Transverse colon (tissue), 4 donors: ENCODE measurements around the gene CUL1. TPM values are rescaled to one million over a fixed set of nuclear protein-coding genes. Genes with fewer than 3 reads are reported as not detected.

Experiments used
- DNase-seq: peaks from one replicate; pipeline ENCODE4 v3.0.0-alpha.2; 2019
- H3K27ac ChIP-seq, 4 donors: fragments of 200-600 bp; sonication (generic); 2 replicates each; pipeline ENCODE4 v1.5.1; 2016 to 2018; ENCODE audit warnings: inconsistent platforms in 4 of 4
- H3K27me3 ChIP-seq: fragments of 200-600 bp; sonication (generic); 2 replicates; pipeline ENCODE4 v1.5.1; 2017; ENCODE audit warnings: inconsistent platforms
- H3K36me3 ChIP-seq, 4 donors: fragments of 200-600 bp; sonication (generic); 2 replicates each; pipeline ENCODE4 v1.5.1; 2017 to 2019; ENCODE audit warnings: inconsistent platforms in 4 of 4
- H3K4me1 ChIP-seq, 4 donors: fragments of 200-600 bp; sonication (generic); 2 replicates each; pipeline ENCODE4 v1.5.1; 2017 to 2020; ENCODE audit warnings: inconsistent platforms in 4 of 4
- H3K4me3 ChIP-seq, 4 donors: fragments of 200-600 bp; sonication (generic); 1 replicate in 1 of 4; 2 replicates in 3 of 4; pipeline versions ENCODE4 v1.5.1 to v1.6.1; 2017 to 2019; ENCODE audit warnings: inconsistent platforms in 4 of 4
- H3K9me3 ChIP-seq, 2 donors: fragments of 200-600 bp; sonication (generic); 2 replicates each; pipeline ENCODE4 v1.5.1; 2017 to 2019; ENCODE audit warnings: inconsistent platforms in 2 of 2
- CTCF ChIP-seq, 5 experiments: fragments of 200-600 bp in 3 of 5; fragments of 450-650 bp in 2 of 5; sonication (generic) in 3 of 5; IDR thresholded peaks; 1 replicate in 2 of 5; 2 replicates in 3 of 5; pipeline ENCODE4 v1.5.1; 2016 to 2017; ENCODE audit warnings: antibody characterized with exemption in 5 of 5, inconsistent platforms in 3 of 5, mild to moderate bottlenecking in 2 of 5, moderate library complexity in 1 of 5
- EP300 ChIP-seq: sonication (generic); formaldehyde crosslinking; IDR thresholded peaks from one replicate; pipeline ENCODE4 v1.6.1; 2017; ENCODE audit warnings: antibody characterized with exemption, low read depth
- POLR2A ChIP-seq: fragments of 450-650 bp; IDR thresholded peaks from one replicate; pipeline ENCODE4 v1.6.1; 2016; ENCODE audit warnings: antibody characterized with exemption, mild to moderate bottlenecking, moderate library complexity
- POLR2AphosphoS5 ChIP-seq, 3 donors: sonication (generic); formaldehyde crosslinking; IDR thresholded peaks; one replicate each; pipeline ENCODE4 v1.6.1; 2016; ENCODE audit warnings: antibody characterized with exemption in 3 of 3
- WGBS, 2 donors: methylation state at CpG; one replicate each; pipeline ENCODE4 v1.1.5; 2018; ENCODE audit warnings: low coverage in 1 of 2; 5-methylcytosine and 5-hydroxymethylcytosine counted together
- in situ Hi-C, 4 donors: fragments of 200-750 bp; cut with MboI; loops; one replicate each; pipeline versions ENCODE4 v1.15.0 to v1.15.1; 2017; ENCODE audit warnings: low sequenced_read_pairs in 3 of 4, low pct_ligation_motif_present in 1 of 4, low pct_unique_long_range_greater_than_20kb in 1 of 4
- intact Hi-C: fragments of 100-400 bp; cut with DNase I; formaldehyde crosslinking; loops from one replicate; pipeline ENCODE4 v1.15.1; 2023; ENCODE audit warnings: low total_unique reads
- total RNA-seq, 4 donors: library from RNA; depleted of rRNA; stranded (reverse); fragments of >200 nt; gene quantifications; one replicate each; pipeline ENCODE4 v1.1.0, GENCODE V29; 2016

Gene CUL1
- total RNA-seq, 4 donors from 2014 or later: 17.6 to 44.6 (median 28.8) TPM

DNA sequence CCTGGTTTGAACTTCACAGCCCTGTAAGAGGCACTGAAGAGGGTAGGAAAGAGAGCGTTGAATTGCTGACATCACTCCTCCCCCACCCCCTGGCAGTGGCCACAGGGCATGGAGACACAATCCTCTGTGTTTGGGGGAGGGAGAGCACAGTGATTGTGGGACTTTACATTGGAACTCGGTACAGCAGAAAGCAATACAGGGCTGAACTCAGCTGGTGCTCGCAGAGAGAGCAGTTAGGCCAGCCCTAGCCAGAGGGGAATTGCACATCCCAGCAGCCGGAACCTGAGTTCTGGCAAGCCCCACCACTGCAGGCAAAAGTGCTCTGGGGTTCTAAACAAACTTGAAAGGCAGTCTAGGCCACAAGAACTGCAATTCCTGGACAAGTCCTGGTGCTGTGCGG is 24.0 kb upstream of the CUL1 start:
- in situ Hi-C loops (no loop called here), intact Hi-C loops (no loop called here)
- WGBS, 2 donors: 96% methylated on average over 5 of the region's 5 CpGs; no CpG with 5 or more reads in 1 of the 2 donors
- Histone ChIP-seq H3K4me3 (no peak overlapping the region), H3K36me3 (no peaks in the 10 kb centered on the region), H3K9me3 (no peaks in the 10 kb centered on the region), H3K27me3 (no peaks in the 10 kb centered on the region), H3K4me1 (no peaks in the 10 kb centered on the region), H3K27ac (no peak overlapping the region)
- DNase-seq: no peak
- TF ChIP-seq POLR2A: no peak
- TF ChIP-seq CTCF (IDR thresholded peaks at IDR 0.05): no peak
- TF ChIP-seq EP300: no peak
- no peak for TF ChIP-seq POLR2AphosphoS5 (IDR thresholded peaks at IDR 0.05)

DNA sequence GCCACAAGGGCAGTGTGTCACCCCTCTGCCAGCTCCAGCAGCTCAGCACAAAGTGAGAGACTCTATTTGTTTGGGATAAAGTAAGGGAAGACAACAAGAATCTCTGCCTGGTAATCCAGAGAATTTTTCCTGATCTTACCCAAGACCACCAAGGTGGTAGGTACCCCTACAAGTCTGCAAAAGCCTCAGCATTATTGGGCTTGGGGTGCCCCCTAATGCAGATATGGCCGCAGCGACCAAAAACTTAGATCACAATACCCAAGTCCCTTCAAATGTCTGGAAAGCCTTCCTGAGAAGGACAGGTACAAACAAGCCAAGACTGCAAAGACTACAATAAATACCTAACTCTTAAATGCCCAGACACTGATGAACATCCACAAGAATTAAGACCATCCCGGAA is 22.4 kb upstream of the CUL1 start:
- no peak for TF ChIP-seq POLR2A
- TF ChIP-seq CTCF (IDR thresholded peaks at IDR 0.05): no peak
- TF ChIP-seq EP300: no peak
- TF ChIP-seq POLR2AphosphoS5 (IDR thresholded peaks at IDR 0.05): no peak
- no peaks in the 10 kb centered on the region for H3K4me1 ChIP-seq
- no peaks in the 10 kb centered on the region for H3K9me3 ChIP-seq
- no peak for DNase-seq
- H3K36me3 ChIP-seq: no peaks in the 10 kb centered on the region
- H3K27me3 ChIP-seq: no peaks in the 10 kb centered on the region
- intact Hi-C loops: no loop called here
- 91 to 100% methylated on average over 1 to 3 of the region's 3 CpGs for WGBS, 2 donors
- in situ Hi-C loops: no loop called here
- H3K27ac ChIP-seq: no peak overlapping the region
- no peak overlapping the region for H3K4me3 ChIP-seq

- no peak for DNase-seq
- in situ Hi-C loops: no loop called here
- TF ChIP-seq EP300 (no peak), POLR2A (no peak), POLR2AphosphoS5 (IDR thresholded peaks at IDR 0.05) (no peak), CTCF (IDR thresholded peaks at IDR 0.05) (no peak)
- H3K27ac ChIP-seq: no peak overlapping the region
- intact Hi-C loops: no loop called here
- H3K4me1 ChIP-seq: no peaks in the 10 kb centered on the region
- no peak overlapping the region for H3K4me3 ChIP-seq
- H3K9me3 ChIP-seq: peaks cover 6 to 7% of the 10 kb centered on the region in 2 donors
- WGBS, 2 donors: 88 to 92% methylated on average over 4 of the region's 4 CpGs
- no peaks in the 10 kb centered on the region for H3K27me3 ChIP-seq
- H3K36me3 ChIP-seq: no peaks in the 10 kb centered on the region
These were observed 16.9 kb upstream of the CUL1 start for GRCh38 chr7:148681821-148682220.

DNA sequence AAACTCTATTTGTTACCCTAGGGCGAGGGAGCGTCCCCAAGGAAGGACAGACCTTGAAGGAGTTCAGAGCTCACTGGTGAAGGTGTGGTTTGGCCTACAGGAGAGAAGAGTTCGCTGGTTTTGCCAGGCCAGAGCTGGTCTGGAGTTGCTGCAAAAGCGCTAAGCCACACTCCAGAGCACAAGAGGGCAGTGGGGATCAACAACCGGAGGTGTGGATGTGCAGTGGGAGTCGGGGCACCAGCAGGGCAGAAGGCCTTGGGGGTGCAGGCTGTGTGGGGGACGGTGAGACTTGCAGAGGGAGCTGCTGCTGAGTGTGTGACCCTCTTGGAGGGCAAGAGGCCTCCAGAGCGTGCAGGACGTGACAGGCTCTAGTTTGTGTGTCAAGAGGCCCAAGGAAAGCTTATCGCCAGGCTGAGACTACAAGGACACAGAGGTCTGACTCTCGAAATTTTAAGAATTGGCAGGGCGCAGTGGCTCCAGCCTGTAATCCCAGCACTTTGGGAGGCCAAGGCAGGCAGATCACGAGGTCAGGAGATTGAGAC is 14.3 kb upstream of the CUL1 start:
- intact Hi-C loops (no loop called here), in situ Hi-C loops (no loop called here)
- Histone ChIP-seq H3K36me3 (no peaks in the 10 kb centered on the region), H3K9me3 (peaks cover 6 to 7% of the 10 kb centered on the region in 2 donors), H3K27me3 (no peaks in the 10 kb centered on the region), H3K27ac (no peak overlapping the region), H3K4me1 (no peaks in the 10 kb centered on the region), H3K4me3 (no peak overlapping the region)
- TF ChIP-seq POLR2AphosphoS5 (IDR thresholded peaks at IDR 0.05): no peak
- no peak for TF ChIP-seq POLR2A
- 88 to 94% methylated on average over 4 to 13 of the region's 13 CpGs for WGBS, 2 donors
- no peak for DNase-seq

- intact Hi-C loops: no loop called here
- no peak for TF ChIP-seq CTCF (IDR thresholded peaks at IDR 0.05)
- no peak for TF ChIP-seq POLR2A
- TF ChIP-seq POLR2AphosphoS5 (IDR thresholded peaks at IDR 0.05): no peak
- TF ChIP-seq EP300: no peak
- Histone ChIP-seq H3K27me3 (no peaks in the 10 kb centered on the region), H3K4me1 (no peaks in the 10 kb centered on the region), H3K4me3 (no peak overlapping the region), H3K36me3 (no peaks in the 10 kb centered on the region), H3K9me3 (peaks cover 6% of the 10 kb centered on the region in 2 donors), H3K27ac (no peak overlapping the region)
- DNase-seq: no peak
- in situ Hi-C loops: no loop called here
- 58 to 78% methylated on average over 3 to 6 of the region's 6 CpGs for WGBS, 2 donors
These were observed 12.3 kb upstream of the CUL1 start for GRCh38 chr7:148686312-148686937.
